Measurements from ENCODE around the gene COBL. TPM values are rescaled to one million over a fixed set of nuclear protein-coding genes. Genes with fewer than 3 reads are reported as not detected.

COBL gene
- total and polyA plus RNA-seq, 2 donors (not counting 3 experiments of a cell fraction or from before 2014, with no cell fraction given): 0.11 TPM; not detected in 1

- no peak for FAIRE-seq
- H3K27ac ChIP-seq (ENCODE audit: insufficient read depth, low read depth, low read length): no peak overlapping the region
These were observed 270.5 kb downstream of the COBL start for GRCh38 chr7:51046103-51046466.

GRCh38 chr7:51045319-51046102 is 271.1 kb downstream of the COBL start:
- H3K4me2 ChIP-seq (ENCODE audit: insufficient read depth, low read length): no peak overlapping the region
- H4K20me1 ChIP-seq (replicated peaks; ENCODE audit: control insufficient read depth, extremely low read depth, insufficient read depth, low read length): no peaks in the 10 kb centered on the region
- H3K27ac ChIP-seq (ENCODE audit: insufficient read depth, low read depth, low read length): no peak overlapping the region
- BruUV-seq (replicated peaks): no TSS peak
- dilution Hi-C loops (cut with MboI; ENCODE audit: extremely low pct_ligation_motif_present, low sequenced_read_pairs) (no loop called here), intact Hi-C loops (cut with micrococcal nuclease) (loop anchor here (5.0 kb wide), 1 partner anchor 48 kb away; no protein-coding TSS in a partner anchor)
- ChIA-PET POLR2A (no interaction called here), CTCF (interaction anchor here (1.3 to 1.8 kb wide), 3 partner anchors 13 to 96 kb away, joined by 3 to 5 read pairs (median 4); no protein-coding TSS in a partner anchor)
- H2AFZ ChIP-seq (ENCODE audit: low read depth, low read length): no peak overlapping the region
- no peak overlapping the region for H3K9ac ChIP-seq (replicated peaks; ENCODE audit: extremely low read depth, insufficient read depth, low read length)
- DNase-seq (ENCODE audit: low read depth, low spot score) (no peak), FAIRE-seq (peak; percentile 42)
- TF ChIP-seq EZH2 (IDR thresholded peaks at IDR 0.05; ENCODE audit: borderline replicate concordance, low read depth, low read length, severe bottlenecking) (no peak), CTCF (IDR thresholded peaks at IDR 0.05; ENCODE audit: extremely low read depth in 1 of 2, insufficient read depth in 1 of 2, low read depth in 1 of 2, low read length in 2 of 2) (no peak), MAX (IDR thresholded peaks at IDR 0.05; ENCODE audit: insufficient read depth, insufficient read length) (no peak), JUN (IDR thresholded peaks at IDR 0.05; ENCODE audit: borderline replicate concordance, insufficient read depth, insufficient read length, low read depth) (no peak), MYC (IDR thresholded peaks at IDR 0.05; ENCODE audit: low read depth, low read length) (no peak), POLR2A (IDR thresholded peaks at IDR 0.05; ENCODE audit: low read depth, low read length) (no peak), GATA2 (IDR thresholded peaks at IDR 0.05; ENCODE audit: insufficient read depth, insufficient read length, low read depth, low read length) (no peak), FOS (IDR thresholded peaks at IDR 0.05; ENCODE audit: borderline replicate concordance, insufficient read depth, low read length) (no peak), POLR2AphosphoS5 (IDR thresholded peaks at IDR 0.05; ENCODE audit: insufficient read depth, low read depth, low read length) (no peak)
- H3K4me3 ChIP-seq (replicated peaks in 1 of 3; ENCODE audit: insufficient read depth in 1 of 3, low read depth in 1 of 3, low read length in 3 of 3): no peak overlapping the region
- no peaks in the 10 kb centered on the region for H3K36me3 ChIP-seq (ENCODE audit: control insufficient read depth in 2 of 2, extremely low read depth in 1 of 2, insufficient read depth in 2 of 2, low read length in 2 of 2)
- H3K4me1 ChIP-seq (ENCODE audit: control insufficient read depth, extremely low read depth, insufficient read depth, low read length): no peaks in the 10 kb centered on the region
- H3K27me3 ChIP-seq (ENCODE audit: control insufficient read depth in 2 of 2, insufficient read depth in 2 of 2, low read length in 2 of 2): peaks cover 8 to 9% of the 10 kb centered on the region in 2 experiments
- no peaks in the 10 kb centered on the region for H3K79me2 ChIP-seq (ENCODE audit: control insufficient read depth, insufficient read depth, low read length)
- H3K9me3 ChIP-seq (replicated peaks; ENCODE audit: control insufficient read depth, insufficient read depth, low read length): no peaks in the 10 kb centered on the region
- H3K9me1 ChIP-seq (replicated peaks; ENCODE audit: control insufficient read depth, extremely low read depth, insufficient read depth, low read length): no peaks in the 10 kb centered on the region

More at GRCh38 chr7:51046103-51046466, 270.5 kb downstream of the COBL start:
- H3K9me3 ChIP-seq (replicated peaks; ENCODE audit: control insufficient read depth, insufficient read depth, low read length): no peaks in the 10 kb centered on the region
- ChIA-PET POLR2A (no interaction called here), CTCF (interaction anchor here (1.3 to 1.8 kb wide), 2 partner anchors 13 to 14 kb away, joined by 3 to 5 read pairs; no protein-coding TSS in a partner anchor)
- no TSS peak for BruUV-seq (replicated peaks)
- H3K79me2 ChIP-seq (ENCODE audit: control insufficient read depth, insufficient read depth, low read length): no peaks in the 10 kb centered on the region
- H3K9ac ChIP-seq (replicated peaks; ENCODE audit: extremely low read depth, insufficient read depth, low read length): no peak overlapping the region
- no peaks in the 10 kb centered on the region for H3K36me3 ChIP-seq (ENCODE audit: control insufficient read depth in 2 of 2, extremely low read depth in 1 of 2, insufficient read depth in 2 of 2, low read length in 2 of 2)
- no peaks in the 10 kb centered on the region for H3K4me1 ChIP-seq (ENCODE audit: control insufficient read depth, extremely low read depth, insufficient read depth, low read length)
- no peaks in the 10 kb centered on the region for H3K9me1 ChIP-seq (replicated peaks; ENCODE audit: control insufficient read depth, extremely low read depth, insufficient read depth, low read length)
- no peak overlapping the region for H2AFZ ChIP-seq (ENCODE audit: low read depth, low read length)
- DNase-seq (ENCODE audit: low read depth, low spot score): no peak
- no peak overlapping the region for H3K4me2 ChIP-seq (ENCODE audit: insufficient read depth, low read length)
- dilution Hi-C loops (cut with MboI; ENCODE audit: extremely low pct_ligation_motif_present, low sequenced_read_pairs): no loop called here
- intact Hi-C loops (cut with micrococcal nuclease): loop anchor here (5.0 kb wide), 1 partner anchor 49 kb away; no protein-coding TSS in a partner anchor
- no peak overlapping the region for H3K4me3 ChIP-seq (replicated peaks in 1 of 3; ENCODE audit: insufficient read depth in 1 of 3, low read depth in 1 of 3, low read length in 3 of 3)
- no peaks in the 10 kb centered on the region for H4K20me1 ChIP-seq (replicated peaks; ENCODE audit: control insufficient read depth, extremely low read depth, insufficient read depth, low read length)
- TF ChIP-seq EZH2 (IDR thresholded peaks at IDR 0.05; ENCODE audit: borderline replicate concordance, low read depth, low read length, severe bottlenecking): no peak
- peaks cover 8 to 11% of the 10 kb centered on the region in 2 experiments for H3K27me3 ChIP-seq (ENCODE audit: control insufficient read depth in 2 of 2, insufficient read depth in 2 of 2, low read length in 2 of 2)
